Measurements from ENCODE around the gene STX16. TPM values are rescaled to one million over a fixed set of nuclear protein-coding genes. Genes with fewer than 3 reads are reported as not detected.

The STX16 gene
- total RNA-seq, 4 donors from 2014 or later, result 29.6 to 49.2 (median 32.8) TPM

DNA sequence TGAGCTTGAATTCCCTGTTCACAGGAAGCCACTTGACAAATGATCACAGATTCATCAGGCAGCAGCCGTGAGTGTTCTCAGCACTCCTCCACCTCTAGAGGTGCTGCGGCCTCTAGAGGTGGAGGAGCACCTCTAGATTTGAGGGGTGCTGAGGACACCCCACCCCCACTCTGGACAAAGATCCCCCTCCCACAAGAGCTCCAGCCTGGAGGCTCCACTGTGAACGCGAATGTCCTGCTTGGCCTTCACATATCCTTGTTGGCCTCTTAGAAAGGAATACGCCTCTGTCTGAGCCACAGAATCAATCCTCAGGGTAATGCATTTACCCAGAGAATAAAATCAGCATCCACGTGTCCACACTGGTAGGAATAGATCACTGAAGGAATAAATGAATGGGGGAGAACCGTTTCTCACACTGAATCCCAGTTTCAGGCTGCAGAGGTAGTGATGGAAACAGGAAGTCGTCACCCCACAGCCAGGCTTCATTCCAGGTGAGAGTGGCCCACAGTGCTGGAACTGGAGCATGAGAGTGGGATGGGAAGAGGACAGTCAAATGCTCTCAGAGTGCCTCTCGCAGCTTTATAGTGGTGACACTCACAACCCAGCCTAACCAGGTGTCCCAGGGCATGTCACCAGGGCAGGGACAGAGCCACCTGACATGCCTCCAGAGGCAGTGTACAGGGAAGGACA is 58.1 kb downstream of the STX16 start:
- intact Hi-C loops (cut with DNase I), result no loop called here
- no peaks in the 10 kb centered on the region for H3K4me1 ChIP-seq
- WGBS, 2 donors, result 81 to 83% methylated on average over 5 of the region's 9 CpGs
- no peak overlapping the region for H3K27ac ChIP-seq
- no peak for TF ChIP-seq CTCF (IDR thresholded peaks at IDR 0.05)
- no peak for TF ChIP-seq POLR2A (IDR thresholded peaks at IDR 0.05)
- no peaks in the 10 kb centered on the region for H3K27me3 ChIP-seq
- DNase-seq, result no peak
- H3K9me3 ChIP-seq, result no peaks in the 10 kb centered on the region
- no peak overlapping the region for H3K4me3 ChIP-seq
- H3K36me3 ChIP-seq, result peaks cover 0 to 68% (median under 1%) of the 10 kb centered on the region in 3 donors

DNA sequence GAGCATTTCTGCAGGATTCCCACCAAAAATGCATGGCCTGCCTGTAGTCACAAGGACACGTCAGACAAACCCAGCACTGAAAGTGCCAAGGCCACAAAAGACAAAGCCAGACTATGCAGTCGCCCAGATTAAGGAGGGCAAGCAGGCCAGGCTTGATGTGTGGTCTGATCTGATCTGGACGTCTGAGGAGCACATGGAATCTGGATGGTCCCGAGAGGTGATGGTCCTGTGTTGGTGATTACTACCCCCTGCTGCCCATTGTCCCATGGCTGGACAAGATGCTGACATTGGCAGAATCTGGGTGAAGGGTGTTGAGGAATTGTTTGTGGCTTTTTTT is 58.6 kb downstream of the STX16 start:
- intact Hi-C loops (cut with DNase I), result no loop called here
- Histone ChIP-seq H3K4me3 (no peak overlapping the region), H3K27ac (no peak overlapping the region), H3K27me3 (no peaks in the 10 kb centered on the region), H3K36me3 (peaks cover 0 to 68% (median 0%) of the 10 kb centered on the region in 3 donors), H3K4me1 (no peaks in the 10 kb centered on the region), H3K9me3 (no peaks in the 10 kb centered on the region)
- no peak for DNase-seq
- TF ChIP-seq CTCF (IDR thresholded peaks at IDR 0.05), result no peak
- TF ChIP-seq POLR2A (IDR thresholded peaks at IDR 0.05), result no peak
- 78 to 83% methylated on average over 4 of the region's 4 CpGs for WGBS, 2 donors

- intact Hi-C loops (cut with DNase I), result no loop called here
- no peak for DNase-seq
- Histone ChIP-seq H3K27me3 (no peaks in the 10 kb centered on the region), H3K4me3 (no peak overlapping the region), H3K27ac (no peak overlapping the region), H3K9me3 (no peaks in the 10 kb centered on the region), H3K4me1 (no peaks in the 10 kb centered on the region), H3K36me3 (peaks cover 0 to 66% (median 0%) of the 10 kb centered on the region in 3 donors)
- 91 to 98% methylated on average over 4 to 16 of the region's 17 CpGs for WGBS, 2 donors
- TF ChIP-seq CTCF (IDR thresholded peaks at IDR 0.05) (no peak), POLR2A (IDR thresholded peaks at IDR 0.05) (no peak)
These were observed 59.6 kb downstream of the STX16 start for GRCh38 chr20:58710481-58711265.

DNA sequence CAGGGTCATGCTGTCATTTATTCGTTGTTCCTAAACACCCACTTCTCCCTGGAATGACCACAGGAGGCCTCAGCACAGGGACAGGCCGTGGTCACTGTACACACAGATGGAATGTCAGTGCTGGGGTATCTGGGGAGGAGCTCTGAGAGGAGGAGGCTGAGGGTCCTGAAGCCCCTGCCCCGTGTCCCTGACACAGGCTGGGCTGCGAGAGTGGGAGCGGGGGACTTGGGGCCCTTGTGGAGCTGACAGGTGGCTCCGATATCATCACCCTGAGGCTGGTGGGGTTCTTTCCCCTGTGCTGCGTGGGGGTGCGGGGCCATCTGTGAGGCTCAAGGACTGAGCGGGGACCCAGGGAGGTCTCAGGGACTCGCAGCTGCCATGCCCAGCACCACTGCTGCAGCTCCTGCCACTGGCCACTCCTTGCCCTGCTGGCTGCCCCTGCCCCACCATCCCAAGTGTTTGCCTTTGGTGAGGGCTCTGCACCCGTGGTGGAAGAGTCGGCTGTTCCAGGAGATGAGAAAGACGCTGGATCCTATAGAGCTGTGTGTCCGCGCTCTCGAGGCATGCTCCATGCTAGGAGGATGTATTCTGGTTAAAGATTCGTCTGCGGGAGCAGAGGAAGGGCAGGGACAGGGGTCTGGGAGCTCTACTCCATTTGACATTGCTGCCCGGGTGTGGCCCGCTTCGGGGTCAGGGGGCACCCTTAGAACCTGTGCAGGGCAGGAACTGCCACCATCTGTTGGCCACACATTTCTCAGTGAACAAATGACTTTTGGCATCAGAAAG is 60.4 kb downstream of the STX16 start:
- no peak for DNase-seq
- H3K4me1 ChIP-seq, result no peaks in the 10 kb centered on the region
- H3K36me3 ChIP-seq, result peaks cover 0 to 65% (median 0%) of the 10 kb centered on the region in 3 donors
- no peaks in the 10 kb centered on the region for H3K27me3 ChIP-seq
- H3K27ac ChIP-seq, result no peak overlapping the region
- WGBS, 2 donors, result 98 to 100% methylated on average over 2 to 8 of the region's 21 CpGs
- H3K9me3 ChIP-seq, result no peaks in the 10 kb centered on the region
- H3K4me3 ChIP-seq, result no peak overlapping the region
- TF ChIP-seq POLR2A (IDR thresholded peaks at IDR 0.05) (no peak), CTCF (IDR thresholded peaks at IDR 0.05) (no peak)
- intact Hi-C loops (cut with DNase I), result no loop called here

All from esophagus squamous epithelium (tissue), 5 donors.